Measurements from ENCODE around the gene CCL20.

GRCh38 chr2:227766373-227766883 is 47.2 kb upstream of the CCL20 start:
- TF ChIP-seq CTCF (IDR thresholded peaks at IDR 0.05) (peak; percentile 50 to 94 (median 80)), POLR2A (IDR thresholded peaks at IDR 0.05) (no peak)

All from Peyer's patch (tissue), 4 donors.